Measurements from ENCODE around the gene NUBP1.
"Not testable (repeated sequence)": the region's sequence is repeated elsewhere in the genome, so short reads cannot be mapped to it uniquely, and the experiment has no call there.

NUBP1 gene

GRCh38 chr16:10752843-10753523 is 9.3 kb downstream of the NUBP1 start:
- DNase-seq, result no peak

GRCh38 chr16:10753670-10754069 is 10.0 kb downstream of the NUBP1 start:
- DNase-seq, result no peak

GRCh38 chr16:10754941-10755340 is 11.3 kb downstream of the NUBP1 start:
- DNase-seq, result no peak

GRCh38 chr16:10756574-10756973 is 12.9 kb downstream of the NUBP1 start:
- no peak for DNase-seq

GRCh38 chr16:10760858-10761257 is 17.2 kb downstream of the NUBP1 start:
- DNase-seq, result no peak

- no peak for DNase-seq
These were observed 17.7 kb downstream of the NUBP1 start for GRCh38 chr16:10761373-10761772.

- DNase-seq, result no peak
These were observed 18.8 kb downstream of the NUBP1 start for GRCh38 chr16:10762336-10763016.

- no peak for DNase-seq
These were observed 19.8 kb downstream of the NUBP1 start for GRCh38 chr16:10763456-10763855.

- no peak for DNase-seq
These were observed 22.1 kb downstream of the NUBP1 start for GRCh38 chr16:10765772-10766171.

- no peak for DNase-seq
These were observed 23.5 kb downstream of the NUBP1 start for GRCh38 chr16:10767127-10767526.

- DNase-seq, result no peak
These were observed 25.7 kb downstream of the NUBP1 start for GRCh38 chr16:10769381-10769780.

GRCh38 chr16:10770907-10771306 is 27.3 kb downstream of the NUBP1 start:
- DNase-seq, result no peak

GRCh38 chr16:10776280-10776679 is 32.6 kb downstream of the NUBP1 start:
- no peak for DNase-seq

- not testable (repeated sequence) for DNase-seq
These were observed 33.3 kb downstream of the NUBP1 start for GRCh38 chr16:10776923-10777322.

- DNase-seq, result no peak
These were observed 33.7 kb downstream of the NUBP1 start for GRCh38 chr16:10777356-10777755.

GRCh38 chr16:10779908-10780307 is 36.3 kb downstream of the NUBP1 start:
- not testable (repeated sequence) for DNase-seq

GRCh38 chr16:10780628-10781027 is 37.0 kb downstream of the NUBP1 start:
- no peak for DNase-seq

GRCh38 chr16:10782628-10783027 is 39.0 kb downstream of the NUBP1 start:
- no peak for DNase-seq

GRCh38 chr16:10787304-10787703 is 43.7 kb downstream of the NUBP1 start:
- no peak for DNase-seq

GRCh38 chr16:10788630-10789029 is 45.0 kb downstream of the NUBP1 start:
- DNase-seq, result not testable (repeated sequence)

GRCh38 chr16:10791048-10791447 is 47.4 kb downstream of the NUBP1 start:
- DNase-seq, result no peak

- no peak for DNase-seq
These were observed 56.1 kb downstream of the NUBP1 start for GRCh38 chr16:10799736-10800135.

- no peak for DNase-seq
These were observed 61.7 kb downstream of the NUBP1 start for GRCh38 chr16:10805334-10805733.

- DNase-seq, result no peak
These were observed 63.1 kb downstream of the NUBP1 start for GRCh38 chr16:10806698-10807097.

- no peak for DNase-seq
These were observed 64.6 kb downstream of the NUBP1 start for GRCh38 chr16:10808218-10808617.
